CD4-positive, alpha-beta T cell treated with Interleukin-15 for 1 hour (primary cell): Measurements from ENCODE around the gene TBC1D16.
A peak's percentile ranks its signal among the peaks of the same experiment; 100 is the strongest.

Experiments used
- DNase-seq: peaks from one replicate; pipeline ENCODE4 v3.0.0-alpha.2; 2020

TBC1D16 gene

GRCh38 chr17:79948406-79948944 is 87.2 kb downstream of the TBC1D16 start:
- DNase-seq: no peak

- DNase-seq: peak; percentile 7
Observed at GRCh38 chr17:79947351-79948031, 88.2 kb downstream of the TBC1D16 start.

GRCh38 chr17:79946352-79947231 is 89.1 kb downstream of the TBC1D16 start:
- peak; percentile 15 for DNase-seq

- DNase-seq: peak; percentile 10
Observed at GRCh38 chr17:79945591-79946255, 89.9 kb downstream of the TBC1D16 start.

- DNase-seq: peak; percentile 14
Observed at GRCh38 chr17:79944821-79945391, 90.8 kb downstream of the TBC1D16 start.

- peak; percentile 14 for DNase-seq
Observed at GRCh38 chr17:79944251-79944812, 91.3 kb downstream of the TBC1D16 start.

GRCh38 chr17:79943347-79944241 is 92.1 kb downstream of the TBC1D16 start:
- DNase-seq: no peak

GRCh38 chr17:79942591-79943346 is 92.9 kb downstream of the TBC1D16 start:
- DNase-seq: peak; percentile 29

- DNase-seq: no peak
Observed at GRCh38 chr17:79942011-79942405, 93.7 kb downstream of the TBC1D16 start.

GRCh38 chr17:79941088-79942010 is 94.3 kb downstream of the TBC1D16 start:
- DNase-seq: peak; percentile 13

- DNase-seq: peak; percentile 13
Observed at GRCh38 chr17:79940459-79941087, 95.1 kb downstream of the TBC1D16 start.

- DNase-seq: peak; percentile 9
Observed at GRCh38 chr17:79939755-79940458, 95.8 kb downstream of the TBC1D16 start.

GRCh38 chr17:79939094-79939435 is 96.6 kb downstream of the TBC1D16 start:
- no peak for DNase-seq

GRCh38 chr17:79938336-79939093 is 97.2 kb downstream of the TBC1D16 start:
- no peak for DNase-seq

GRCh38 chr17:79937391-79938335 is 98.0 kb downstream of the TBC1D16 start:
- no peak for DNase-seq

- no peak for DNase-seq
Observed at GRCh38 chr17:79936641-79937381, 98.9 kb downstream of the TBC1D16 start.
